Calu3 (cell line): ENCODE data around the gene UBE2D4. TPM values are rescaled to one million over a fixed set of nuclear protein-coding genes. Genes with fewer than 3 reads are reported as not detected.

Source experiments
- BruUV-seq: library from RNA; stranded (reverse); fragments of 400-500 nt; replicated peaks from 2 replicates; lab custom pipeline; 2021; lab: Mats Ljungman, UMichigan
- CTCF ChIA-PET: fragments of 300-600 bp; sonication (Branson Sonifier 250); formaldehyde crosslinking; loops from one replicate; lab custom pipeline; 2022; ENCODE audit warnings: antibody characterized with exemption; lab: Charles Lee
- DNase-seq: peaks from one replicate; pipeline ENCODE4 v3.0.0; 2022
- H3K27ac Mint-ChIP-seq: one replicate; pipeline ENCODE4 v1.8.0; 2022; ENCODE audit warnings: mixed read lengths; ENCODE audit not compliant: unreplicated experiment
- H3K27me3 Mint-ChIP-seq: one replicate; pipeline ENCODE4 v1.8.0; 2022; ENCODE audit warnings: mixed read lengths; ENCODE audit not compliant: unreplicated experiment
- H3K36me3 Mint-ChIP-seq: one replicate; pipeline ENCODE4 v1.8.0; 2022; ENCODE audit warnings: mild to moderate bottlenecking, moderate library complexity, mixed read lengths; ENCODE audit not compliant: insufficient read depth, unreplicated experiment
- H3K4me1 Mint-ChIP-seq: one replicate; pipeline ENCODE4 v1.8.0; 2022; ENCODE audit warnings: mild to moderate bottlenecking, low read depth, mixed read lengths; ENCODE audit not compliant: unreplicated experiment
- H3K4me3 Mint-ChIP-seq: one replicate; pipeline ENCODE4 v1.8.0; 2022; ENCODE audit warnings: mild to moderate bottlenecking, low read depth, moderate library complexity, mixed read lengths; ENCODE audit not compliant: unreplicated experiment
- H3K9me3 Mint-ChIP-seq: one replicate; pipeline ENCODE4 v1.8.0; 2022; ENCODE audit warnings: low read depth, mixed read lengths; ENCODE audit not compliant: unreplicated experiment
- intact Hi-C: fragments of 100-400 bp; cut with micrococcal nuclease; formaldehyde crosslinking; loops from one replicate; pipeline ENCODE4 v1.10.0; 2022; ENCODE audit not compliant: unreplicated experiment
- total RNA-seq: library from RNA; stranded (reverse); gene quantifications from 2 replicates; pipeline ENCODE4 v1.2.3, GENCODE V29; 2022
- TF ChIP-seq, protein P1 (sequence below): fragments of 200-600 bp; IDR thresholded peaks from one replicate; pipeline ENCODE4 v1.8.0; 2022; ENCODE audit warnings: antibody characterized with exemption; ENCODE audit not compliant: unreplicated experiment

Gene UBE2D4
- total RNA-seq, 1 experiment from 2014 or later: 22.7 TPM

DNA sequence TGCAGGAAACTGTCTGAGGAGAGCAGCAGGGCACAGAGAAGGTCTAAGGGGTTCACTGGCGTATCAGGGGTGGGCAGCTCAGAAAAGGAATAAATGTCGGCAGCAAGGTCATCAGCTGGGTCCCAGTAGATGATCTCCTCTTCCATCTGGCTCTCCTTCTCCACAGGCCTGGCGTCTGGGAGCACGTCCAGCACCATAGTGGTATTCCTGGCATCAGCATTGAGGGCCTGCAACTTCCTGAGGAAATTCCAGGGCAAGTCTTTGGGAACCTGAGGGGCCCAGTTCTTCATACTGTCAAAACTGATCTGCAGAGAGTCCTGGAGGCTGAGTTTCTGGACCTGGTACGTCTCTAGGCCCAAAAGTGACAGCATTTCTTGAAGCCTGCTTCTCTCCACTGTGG, 47.4 kb upstream of the UBE2D4 start:
- Mint-ChIP-seq H3K4me1 (no peaks in the 10 kb centered on the region), H3K27me3 (no peaks in the 10 kb centered on the region), H3K36me3 (peaks cover 49% of the 10 kb centered on the region), H3K27ac (no peak overlapping the region), H3K9me3 (no peaks in the 10 kb centered on the region), H3K4me3 (no peak overlapping the region)
- BruUV-seq: no TSS peak
- CTCF ChIA-PET: no interaction called here
- no peak for DNase-seq
- intact Hi-C loops: no loop called here
- TF ChIP-seq, protein P1, sequence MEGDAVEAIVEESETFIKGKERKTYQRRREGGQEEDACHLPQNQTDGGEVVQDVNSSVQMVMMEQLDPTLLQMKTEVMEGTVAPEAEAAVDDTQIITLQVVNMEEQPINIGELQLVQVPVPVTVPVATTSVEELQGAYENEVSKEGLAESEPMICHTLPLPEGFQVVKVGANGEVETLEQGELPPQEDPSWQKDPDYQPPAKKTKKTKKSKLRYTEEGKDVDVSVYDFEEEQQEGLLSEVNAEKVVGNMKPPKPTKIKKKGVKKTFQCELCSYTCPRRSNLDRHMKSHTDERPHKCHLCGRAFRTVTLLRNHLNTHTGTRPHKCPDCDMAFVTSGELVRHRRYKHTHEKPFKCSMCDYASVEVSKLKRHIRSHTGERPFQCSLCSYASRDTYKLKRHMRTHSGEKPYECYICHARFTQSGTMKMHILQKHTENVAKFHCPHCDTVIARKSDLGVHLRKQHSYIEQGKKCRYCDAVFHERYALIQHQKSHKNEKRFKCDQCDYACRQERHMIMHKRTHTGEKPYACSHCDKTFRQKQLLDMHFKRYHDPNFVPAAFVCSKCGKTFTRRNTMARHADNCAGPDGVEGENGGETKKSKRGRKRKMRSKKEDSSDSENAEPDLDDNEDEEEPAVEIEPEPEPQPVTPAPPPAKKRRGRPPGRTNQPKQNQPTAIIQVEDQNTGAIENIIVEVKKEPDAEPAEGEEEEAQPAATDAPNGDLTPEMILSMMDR: no peak

DNA sequence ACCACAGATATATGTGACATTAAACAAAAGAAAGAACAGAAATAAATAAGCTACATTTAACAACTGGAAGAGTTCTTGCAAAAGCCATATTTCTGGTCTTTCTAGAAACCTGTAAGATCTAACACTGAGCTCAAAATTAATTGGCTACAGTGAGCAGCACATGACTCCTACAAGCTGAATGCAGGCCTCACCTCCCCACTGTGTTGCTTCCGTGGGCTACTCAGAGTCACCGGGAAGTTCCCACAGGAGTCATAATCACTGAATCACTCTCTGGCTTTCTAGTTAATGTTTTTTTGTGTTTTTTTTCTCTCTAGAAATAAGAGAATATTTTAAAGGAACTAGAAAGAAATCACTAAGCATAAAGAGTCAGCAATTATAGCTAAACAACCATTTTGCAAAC, 46.8 kb upstream of the UBE2D4 start:
- DNase-seq: no peak
- peaks cover 54% of the 10 kb centered on the region for H3K36me3 Mint-ChIP-seq
- no peaks in the 10 kb centered on the region for H3K9me3 Mint-ChIP-seq
- no peaks in the 10 kb centered on the region for H3K27me3 Mint-ChIP-seq
- no peak overlapping the region for H3K27ac Mint-ChIP-seq
- intact Hi-C loops: no loop called here
- H3K4me3 Mint-ChIP-seq: no peak overlapping the region
- BruUV-seq: no TSS peak
- no peaks in the 10 kb centered on the region for H3K4me1 Mint-ChIP-seq
- TF ChIP-seq, protein P1: no peak
- CTCF ChIA-PET: no interaction called here

DNA sequence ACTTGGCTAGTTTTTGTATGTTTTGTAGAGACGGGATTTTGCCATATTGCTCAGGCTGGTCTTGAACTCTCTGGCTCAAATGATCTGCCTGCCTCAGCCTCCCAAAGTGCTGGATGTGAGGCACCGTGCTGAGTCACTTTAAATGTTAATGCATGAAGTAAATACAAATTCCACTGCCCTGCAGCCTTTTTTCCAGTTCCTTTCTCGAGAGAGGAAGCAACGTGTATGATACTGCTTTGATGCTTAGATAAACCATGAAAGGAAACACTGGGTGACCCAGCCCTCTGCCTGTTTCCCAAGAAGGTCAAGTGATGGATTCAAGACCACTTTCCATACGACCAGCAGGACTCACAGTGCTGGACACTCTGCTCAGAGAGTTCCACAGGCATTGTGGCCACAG, 45.6 kb upstream of the UBE2D4 start:
- Mint-ChIP-seq H3K27me3 (no peaks in the 10 kb centered on the region), H3K36me3 (peaks cover 57% of the 10 kb centered on the region), H3K4me1 (no peaks in the 10 kb centered on the region), H3K9me3 (no peaks in the 10 kb centered on the region), H3K4me3 (no peak overlapping the region), H3K27ac (no peak overlapping the region)
- BruUV-seq: no TSS peak
- no peak for DNase-seq
- CTCF ChIA-PET: no interaction called here
- TF ChIP-seq, protein P1: no peak
- intact Hi-C loops: no loop called here

DNA sequence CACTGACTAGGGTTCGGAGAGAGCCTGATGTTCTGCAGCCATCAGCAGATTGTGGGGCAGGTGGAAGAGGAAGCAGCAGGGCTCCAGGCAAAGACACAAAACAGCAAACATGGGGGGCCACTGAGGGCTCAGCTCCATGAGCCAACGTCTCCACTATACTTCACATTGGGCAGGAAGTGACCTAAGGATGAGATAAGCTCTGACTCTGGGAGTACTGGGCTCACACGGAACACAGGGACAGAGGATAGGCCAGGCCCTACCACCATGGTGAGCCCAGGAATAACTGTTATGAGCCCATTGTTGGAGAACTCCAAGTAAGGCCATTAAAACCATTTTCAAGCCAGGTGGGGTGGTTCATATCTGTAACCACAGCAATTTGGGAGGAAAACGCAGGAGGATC, 42.0 kb upstream of the UBE2D4 start:
- no TSS peak for BruUV-seq
- Mint-ChIP-seq H3K36me3 (peaks cover 41% of the 10 kb centered on the region), H3K27me3 (no peaks in the 10 kb centered on the region), H3K27ac (no peak overlapping the region), H3K4me3 (no peak overlapping the region), H3K4me1 (peaks cover 7% of the 10 kb centered on the region), H3K9me3 (no peaks in the 10 kb centered on the region)
- CTCF ChIA-PET: interaction anchor here (0.7 kb wide), 1 partner anchor 21 kb away, joined by 4 read pairs; no protein-coding TSS in a partner anchor
- intact Hi-C loops: no loop called here
- no peak for DNase-seq
- TF ChIP-seq, protein P1: no peak
